H7 (cell line): ENCODE results near the gene ABHD2. TPM values are rescaled to one million over a fixed set of nuclear protein-coding genes. Genes with fewer than 3 reads are reported as not detected.
"Not testable (repeated sequence)": the region's sequence is repeated elsewhere in the genome, so short reads cannot be mapped to it uniquely, and the experiment has no call there.

Experiments
- DNase-seq: peaks from one replicate; pipeline ENCODE4 v3.0.0; 2012
- H3K27me3 ChIP-seq: 2 replicates; pipeline ENCODE4 v1.6.0; 2011; ENCODE audit warnings: mild to moderate bottlenecking, low read length; ENCODE audit not compliant: control insufficient read depth, insufficient read depth
- H3K36me3 ChIP-seq: replicated peaks from 2 replicates; pipeline ENCODE4 v1.5.1; 2011; ENCODE audit warnings: low read length; ENCODE audit not compliant: control insufficient read depth, insufficient read depth
- H3K4me3 ChIP-seq: 2 replicates; pipeline ENCODE4 v1.5.1; 2011; ENCODE audit warnings: low read depth, mild to moderate bottlenecking, control low read depth, low read length, moderate library complexity; ENCODE audit not compliant: insufficient read depth
- total RNA-seq: library from RNA; depleted of rRNA; stranded (reverse); fragments of >200 nt; shearing (Covaris generic); gene quantifications from 2 replicates; pipeline ENCODE4 v1.2.3, GENCODE V29; 2014

ABHD2 gene
- total RNA-seq, 1 experiment from 2014 or later = 14.9 TPM

- no peak overlapping the region for H3K4me3 ChIP-seq
- DNase-seq = no peak
- 0 out of 2 replicates have a peak, but pooled peaks cover 1% of the 10 kb centered on the region for H3K36me3 ChIP-seq
These were observed 26.7 kb downstream of the ABHD2 start for GRCh38 chr15:89114990-89115389.

GRCh38 chr15:89115547-89115946 lies 27.3 kb downstream of the ABHD2 start:
- Histone ChIP-seq H3K36me3 (0 out of 2 replicates have a peak, but pooled peaks cover 1% of the 10 kb centered on the region), H3K4me3 (no peak overlapping the region), H3K27me3 (no peaks in the 10 kb centered on the region)
- peak; percentile 40 for DNase-seq

More at GRCh38 chr15:89114990-89115389, 26.7 kb downstream of the ABHD2 start:
- no peaks in the 10 kb centered on the region for H3K27me3 ChIP-seq

- no peak overlapping the region for H3K4me3 ChIP-seq
- no peaks in the 10 kb centered on the region for H3K27me3 ChIP-seq
- 0 out of 2 replicates have a peak, but pooled peaks cover 1% of the 10 kb centered on the region for H3K36me3 ChIP-seq
- no peak for DNase-seq
These were observed 28.1 kb downstream of the ABHD2 start for GRCh38 chr15:89116404-89116803.

- Histone ChIP-seq H3K4me3 (no peak overlapping the region), H3K36me3 (0 out of 2 replicates have a peak, but pooled peaks cover 1% of the 10 kb centered on the region), H3K27me3 (no peaks in the 10 kb centered on the region)
- DNase-seq = no peak
These were observed 29.5 kb downstream of the ABHD2 start for GRCh38 chr15:89117790-89118189.

DNA sequence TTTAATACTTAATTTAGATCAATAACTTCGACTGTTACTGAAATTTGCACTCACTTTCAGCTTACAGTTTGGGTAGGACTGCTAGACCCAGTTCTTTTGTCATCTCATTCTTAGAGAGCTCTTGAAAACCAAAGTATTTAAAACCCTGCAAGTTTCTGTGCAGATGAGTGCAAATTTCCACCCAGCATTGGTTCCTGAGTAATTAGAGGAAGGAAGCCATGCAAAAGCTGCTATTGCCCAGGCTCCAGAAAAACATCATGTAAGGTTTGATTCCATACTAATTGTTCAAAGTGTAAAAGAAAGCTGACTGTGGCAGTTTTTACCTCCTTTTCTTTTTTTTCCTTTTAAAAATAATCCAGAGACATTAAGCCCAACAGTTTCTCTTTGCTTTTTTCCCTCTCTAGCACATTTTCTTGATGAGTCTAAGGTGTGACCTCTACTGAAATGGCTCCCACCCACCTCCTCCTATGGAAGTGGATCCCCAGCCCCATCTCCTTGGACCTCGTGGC lies 30.3 kb downstream of the ABHD2 start:
- H3K36me3 ChIP-seq = peaks cover 1% of the 10 kb centered on the region; the same call in 1 of the 2 replicates
- no peak overlapping the region for H3K4me3 ChIP-seq
- H3K27me3 ChIP-seq = no peaks in the 10 kb centered on the region
- no peak for DNase-seq

- Histone ChIP-seq H3K27me3 (no peaks in the 10 kb centered on the region), H3K4me3 (no peak overlapping the region), H3K36me3 (peaks cover 1% of the 10 kb centered on the region; the same call in 1 of the 2 replicates)
- DNase-seq = no peak
These were observed 31.5 kb downstream of the ABHD2 start for GRCh38 chr15:89119489-89120478.

GRCh38 chr15:89120479-89121000 lies 32.3 kb downstream of the ABHD2 start:
- H3K36me3 ChIP-seq, H3K4me3 ChIP-seq, DNase-seq, H3K27me3 ChIP-seq: not testable (repeated sequence)

DNA sequence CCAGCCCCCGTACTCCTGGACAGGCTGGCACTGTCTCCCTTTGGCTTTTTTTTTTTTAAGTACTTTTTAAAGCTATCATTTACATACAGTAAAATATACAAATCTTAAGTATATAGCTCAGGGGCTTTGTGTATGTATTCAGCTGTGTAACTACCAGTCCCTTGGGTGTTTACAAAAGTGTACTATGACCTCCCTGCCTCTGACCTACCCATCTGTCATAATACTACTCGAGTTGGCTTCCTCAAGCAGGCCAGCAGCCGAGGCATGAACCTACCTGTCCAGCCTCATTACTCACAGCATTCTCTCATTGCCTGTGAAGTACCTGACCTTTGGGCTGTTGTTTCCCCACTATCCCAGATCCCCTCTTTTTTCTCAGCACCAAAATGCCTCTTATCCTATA lies 33.2 kb downstream of the ABHD2 start:
- no peak overlapping the region for H3K4me3 ChIP-seq
- H3K36me3 ChIP-seq = peaks cover 1% of the 10 kb centered on the region; the same call in 1 of the 2 replicates
- DNase-seq = no peak
- no peaks in the 10 kb centered on the region for H3K27me3 ChIP-seq

GRCh38 chr15:89122505-89123180 lies 34.4 kb downstream of the ABHD2 start:
- Histone ChIP-seq H3K4me3 (no peak overlapping the region), H3K36me3 (no peaks in the 10 kb centered on the region; the same call in 1 of the 2 replicates), H3K27me3 (no peaks in the 10 kb centered on the region)
- DNase-seq = no peak

GRCh38 chr15:89123181-89123525 lies 34.9 kb downstream of the ABHD2 start:
- H3K27me3 ChIP-seq = no peaks in the 10 kb centered on the region
- no peak for DNase-seq
- H3K4me3 ChIP-seq = no peak overlapping the region
- no peaks in the 10 kb centered on the region; the same call in 1 of the 2 replicates for H3K36me3 ChIP-seq

GRCh38 chr15:89125088-89125826 lies 37.0 kb downstream of the ABHD2 start:
- DNase-seq = no peak
- Histone ChIP-seq H3K36me3 (no peaks in the 10 kb centered on the region; the same call in 1 of the 2 replicates), H3K4me3 (no peak overlapping the region), H3K27me3 (no peaks in the 10 kb centered on the region)

DNA sequence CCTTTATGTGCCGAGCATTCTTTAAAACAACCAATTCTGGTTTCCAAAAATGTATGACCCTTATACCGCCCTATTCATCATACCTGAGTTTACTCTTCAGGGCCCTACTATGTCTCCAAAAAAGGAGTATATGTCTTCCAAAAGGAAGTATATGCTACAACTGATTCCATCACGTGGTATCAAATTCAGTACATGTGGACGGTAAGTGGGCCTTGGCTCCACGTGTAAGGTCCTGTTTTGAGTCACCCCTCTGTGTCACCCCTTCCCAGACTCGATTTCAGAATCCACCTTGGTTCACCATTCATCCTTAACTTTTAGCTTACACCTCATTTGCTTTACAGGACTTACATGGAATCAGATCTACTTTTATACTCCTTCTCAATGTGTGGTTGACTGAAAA lies 37.8 kb downstream of the ABHD2 start:
- DNase-seq = no peak
- Histone ChIP-seq H3K36me3 (no peaks in the 10 kb centered on the region; the same call in 1 of the 2 replicates), H3K27me3 (no peaks in the 10 kb centered on the region), H3K4me3 (no peak overlapping the region)

- no peak overlapping the region for H3K4me3 ChIP-seq
- no peak for DNase-seq
- H3K27me3 ChIP-seq = no peaks in the 10 kb centered on the region
- H3K36me3 ChIP-seq = no peaks in the 10 kb centered on the region; the same call in 1 of the 2 replicates
These were observed 38.9 kb downstream of the ABHD2 start for GRCh38 chr15:89127054-89127702.
